MCF 10A (cell line): Measurements from ENCODE around the gene MAN2A2. TPM values are rescaled to one million over a fixed set of nuclear protein-coding genes. Genes with fewer than 3 reads are reported as not detected.

Experiments
- BruUV-seq: library from RNA; stranded (reverse); fragments of 400-500 nt; replicated peaks from 2 replicates; lab custom pipeline; 2021; lab: Mats Ljungman, UMichigan
- CTCF ChIA-PET: fragments of 300-600 bp; sonication (Branson Sonifier 250); formaldehyde crosslinking; extraction: SDS; loops from one replicate; lab custom pipeline; 2021; ENCODE audit warnings: antibody characterized with exemption, inconsistent platforms; lab: Yijun Ruan, JAX
- POLR2A ChIA-PET: fragments of 300-600, 350-650 bp; sonication (Branson Sonifier 250); formaldehyde crosslinking; extraction: SDS; loops from one replicate; lab custom pipeline; 2020; ENCODE audit warnings: antibody characterized with exemption, inconsistent platforms; lab: Yijun Ruan, JAX
- DNase-seq: peaks from one replicate; pipeline ENCODE4 v3.0.0-alpha.2; 2018; ENCODE audit not compliant: unreplicated experiment
- H3K27ac Mint-ChIP-seq: one replicate; pipeline ENCODE4 v1.8.0; 2022; ENCODE audit warnings: mild to moderate bottlenecking, low read depth, mixed read lengths; ENCODE audit not compliant: unreplicated experiment
- H3K27me3 Mint-ChIP-seq: one replicate; pipeline ENCODE4 v1.8.0; 2022; ENCODE audit warnings: mixed read lengths; ENCODE audit not compliant: insufficient read depth, unreplicated experiment
- H3K36me3 Mint-ChIP-seq: one replicate; pipeline ENCODE4 v1.8.0; 2022; ENCODE audit warnings: mild to moderate bottlenecking, moderate library complexity, mixed read lengths; ENCODE audit not compliant: insufficient read depth, unreplicated experiment
- H3K4me1 Mint-ChIP-seq: one replicate; pipeline ENCODE4 v1.8.0; 2022; ENCODE audit warnings: mixed read lengths; ENCODE audit not compliant: insufficient read depth, unreplicated experiment
- H3K4me3 Mint-ChIP-seq: one replicate; pipeline ENCODE4 v1.8.0; 2022; ENCODE audit warnings: mild to moderate bottlenecking, moderate library complexity, mixed read lengths; ENCODE audit not compliant: unreplicated experiment
- H3K9me3 Mint-ChIP-seq: one replicate; pipeline ENCODE4 v1.8.0; 2022; ENCODE audit warnings: mixed read lengths; ENCODE audit not compliant: unreplicated experiment
- CTCF ChIP-seq: fragments of 200-600 bp; IDR thresholded peaks from one replicate; pipeline ENCODE4 v1.8.0; 2022; ENCODE audit warnings: antibody characterized with exemption, mild to moderate bottlenecking; ENCODE audit not compliant: unreplicated experiment
- intact Hi-C: fragments of 100-400 bp; cut with micrococcal nuclease; formaldehyde crosslinking; loops from 2 replicates; pipeline ENCODE4 v1.14.1; 2022
- total RNA-seq: library from RNA; stranded (reverse); gene quantifications from 2 replicates; pipeline ENCODE4 v1.2.3, GENCODE V29; 2022

The MAN2A2 gene
- total RNA-seq, 1 experiment from 2014 or later: 42.4 TPM

- intact Hi-C loops: no loop called here
- no peaks in the 10 kb centered on the region for H3K27me3 Mint-ChIP-seq
- CTCF ChIA-PET: interaction anchor here (1.0 kb wide), 1 partner anchor 158 kb away, joined by 3 read pairs; no protein-coding TSS in a partner anchor
- no peaks in the 10 kb centered on the region for H3K9me3 Mint-ChIP-seq
- BruUV-seq: no TSS peak
- POLR2A ChIA-PET: interaction anchor here (1.0 kb wide), 1 partner anchor 12 kb away, joined by 3 read pairs; no protein-coding TSS in a partner anchor
- H3K27ac Mint-ChIP-seq: no peak overlapping the region
- no peak overlapping the region for H3K4me3 Mint-ChIP-seq
- no peak for DNase-seq
- TF ChIP-seq CTCF: no peak
- H3K4me1 Mint-ChIP-seq: peaks cover 6% of the 10 kb centered on the region
- no peaks in the 10 kb centered on the region for H3K36me3 Mint-ChIP-seq
Measured at GRCh38 chr15:90857883-90858443, 45.1 kb upstream of the MAN2A2 start.

GRCh38 chr15:90859234-90860131 lies 43.6 kb upstream of the MAN2A2 start:
- ChIA-PET POLR2A (interaction anchor here (0.6 to 0.9 kb wide), 3 partner anchors 139 to 1266 kb away, joined by 3 to 4 read pairs (median 3); no protein-coding TSS in a partner anchor), CTCF (interaction anchor here (0.6 kb wide), 1 partner anchor 111 kb away, joined by 3 read pairs; no protein-coding TSS in a partner anchor)
- TF ChIP-seq CTCF: no peak
- H3K4me1 Mint-ChIP-seq: peaks cover 14% of the 10 kb centered on the region
- DNase-seq: no peak
- no peak overlapping the region for H3K27ac Mint-ChIP-seq
- H3K27me3 Mint-ChIP-seq: no peaks in the 10 kb centered on the region
- no peaks in the 10 kb centered on the region for H3K9me3 Mint-ChIP-seq
- H3K36me3 Mint-ChIP-seq: no peaks in the 10 kb centered on the region
- intact Hi-C loops: no loop called here
- no TSS peak for BruUV-seq
- H3K4me3 Mint-ChIP-seq: no peak overlapping the region

GRCh38 chr15:90860450-90860849 lies 42.7 kb upstream of the MAN2A2 start:
- H3K4me3 Mint-ChIP-seq: no peak overlapping the region
- H3K9me3 Mint-ChIP-seq: no peaks in the 10 kb centered on the region
- BruUV-seq: no TSS peak
- peaks cover 12% of the 10 kb centered on the region for H3K4me1 Mint-ChIP-seq
- no peak for DNase-seq
- no peak overlapping the region for H3K27ac Mint-ChIP-seq
- H3K36me3 Mint-ChIP-seq: no peaks in the 10 kb centered on the region
- intact Hi-C loops: no loop called here
- CTCF ChIA-PET: no interaction called here
- no peak for TF ChIP-seq CTCF
- POLR2A ChIA-PET: no interaction called here
- no peaks in the 10 kb centered on the region for H3K27me3 Mint-ChIP-seq

GRCh38 chr15:90860942-90861675 lies 42.0 kb upstream of the MAN2A2 start:
- H3K36me3 Mint-ChIP-seq: peaks cover 6% of the 10 kb centered on the region
- H3K4me1 Mint-ChIP-seq: peaks cover 18% of the 10 kb centered on the region
- CTCF ChIA-PET: no interaction called here
- POLR2A ChIA-PET: no interaction called here
- H3K9me3 Mint-ChIP-seq: no peaks in the 10 kb centered on the region
- intact Hi-C loops: no loop called here
- no peak overlapping the region for H3K4me3 Mint-ChIP-seq
- H3K27ac Mint-ChIP-seq: no peak overlapping the region
- H3K27me3 Mint-ChIP-seq: no peaks in the 10 kb centered on the region
- peak; percentile 86 for DNase-seq
- TF ChIP-seq CTCF: no peak
- no TSS peak for BruUV-seq
